PC-3 (cell line): ENCODE data around the gene GIPC1. TPM values are rescaled to one million over a fixed set of nuclear protein-coding genes. Genes with fewer than 3 reads are reported as not detected.

ENCODE experiments used
- ATAC-seq: fragments of 200-7000 bp; cut with Tn5 transposase; 2 replicates; pipeline ENCODE4 v1.9.1; 2020; ENCODE audit warnings: mild to moderate bottlenecking, moderate library complexity
- Bru-seq: library from RNA; stranded (reverse); fragments of 400-500 nt; gene quantifications from one replicate; lab custom pipeline; 2021; lab: Mats Ljungman, UMichigan
- BruChase-seq, 2 experiments: library from RNA; stranded (reverse); fragments of 400-500 nt; gene quantifications; one replicate each; lab custom pipeline; 2021; lab: Mats Ljungman, UMichigan
- BruUV-seq: library from RNA; stranded (reverse); fragments of 400-500 nt; replicated peaks from 2 replicates; lab custom pipeline; 2021; lab: Mats Ljungman, UMichigan
- CTCF ChIA-PET: fragments of 300-600 bp; sonication (Branson Sonifier 250); formaldehyde crosslinking; loops from one replicate; lab custom pipeline; 2022; ENCODE audit warnings: antibody characterized with exemption; lab: Charles Lee
- POLR2A ChIA-PET: fragments of 300-600 bp; sonication (Branson Sonifier 250); formaldehyde crosslinking; loops from one replicate; lab custom pipeline; 2022; ENCODE audit warnings: antibody characterized with exemption; ENCODE audit not compliant: unreplicated experiment; lab: Charles Lee
- DNase-seq: peaks from one replicate; pipeline ENCODE4 v3.0.0-alpha.2; 2015
- H2AFZ ChIP-seq: fragments of 300-600 bp; sonication (generic); 2 replicates; pipeline ENCODE4 v1.6.0; 2016; ENCODE audit warnings: antibody characterized with exemption, low read length
- H3F3A ChIP-seq: fragments of 300-600 bp; sonication (generic); one replicate; pipeline ENCODE4 v1.6.0; 2017; ENCODE audit warnings: antibody characterized with exemption, low read length, control low read depth, mild to moderate bottlenecking; ENCODE audit not compliant: unreplicated experiment
- H3K27ac ChIP-seq: fragments of 300-600 bp; sonication (generic); 2 replicates; pipeline ENCODE4 v1.5.1; 2016; ENCODE audit warnings: mild to moderate bottlenecking, low read length
- H3K27me3 ChIP-seq: fragments of 300-600 bp; sonication (generic); 2 replicates; pipeline ENCODE4 v1.6.1; 2016; ENCODE audit warnings: low read length, mixed read lengths
- H3K36me3 ChIP-seq: fragments of 300-600 bp; sonication (generic); 2 replicates; pipeline ENCODE4 v1.6.1; 2016; ENCODE audit warnings: low read depth, mixed run types, low read length, mixed read lengths
- H3K4me1 ChIP-seq: fragments of 300-600 bp; sonication (generic); 2 replicates; pipeline ENCODE4 v1.5.1; 2016; ENCODE audit warnings: low read length; ENCODE audit not compliant: insufficient read depth
- H3K4me2 ChIP-seq: fragments of 300-600 bp; sonication (generic); 2 replicates; pipeline ENCODE4 v1.6.0; 2016; ENCODE audit warnings: low read length
- H3K4me3 ChIP-seq: fragments of 300-600 bp; sonication (generic); 2 replicates; pipeline ENCODE4 v1.5.1; 2016; ENCODE audit warnings: mild to moderate bottlenecking, low read length, mixed read lengths
- H3K79me2 ChIP-seq: fragments of 300-600 bp; sonication (generic); 2 replicates; pipeline ENCODE4 v1.6.1; 2017; ENCODE audit warnings: low read length, mixed read lengths
- H3K9ac ChIP-seq: fragments of 300-600 bp; sonication (generic); 2 replicates; pipeline ENCODE4 v1.6.0; 2016; ENCODE audit warnings: mild to moderate bottlenecking, low read length
- H3K9me2 ChIP-seq: fragments of 300-600 bp; sonication (generic); replicated peaks from 2 replicates; pipeline ENCODE4 v1.6.1; 2016; ENCODE audit warnings: mixed run types, low read length, mixed read lengths
- H3K9me3 ChIP-seq: fragments of 300-600 bp; sonication (generic); 2 replicates; pipeline ENCODE4 v1.6.1; 2016; ENCODE audit warnings: low read length, mixed read lengths
- H4K20me1 ChIP-seq: fragments of 300-600 bp; sonication (generic); 2 replicates; pipeline ENCODE4 v1.6.1; 2016; ENCODE audit warnings: low read length, mixed read lengths
- CTCF ChIP-seq: fragments of 300-600 bp; sonication (generic); conservative IDR thresholded peaks from 2 replicates; pipeline ENCODE4 v1.5.1; 2017; ENCODE audit warnings: antibody characterized with exemption, low read depth, mild to moderate bottlenecking, low read length
- EZH2 ChIP-seq: fragments of 300-600 bp; sonication (generic); IDR thresholded peaks from one replicate; pipeline ENCODE4 v1.6.1; 2017; ENCODE audit warnings: antibody characterized with exemption, mild to moderate bottlenecking, low read length; ENCODE audit not compliant: unreplicated experiment
- EZH2phosphoT487 ChIP-seq: fragments of 300-600 bp; sonication (generic); IDR thresholded peaks from 2 replicates; pipeline ENCODE4 v1.6.1; 2018; ENCODE audit warnings: mild to moderate bottlenecking, antibody characterized with exemption, low read length, borderline replicate concordance
- intact Hi-C: fragments of 100-400 bp; cut with micrococcal nuclease; formaldehyde crosslinking; loops from 2 replicates; pipeline ENCODE4 v1.9.0; 2023
- long read RNA-seq: library from polyadenylated mRNA; unstranded; transcript quantifications from one replicate; pipeline ENCODE4 v2.0.0, GENCODE V29; 2021; ENCODE audit not compliant: unreplicated experiment
- total RNA-seq: library from RNA; depleted of rRNA; stranded (reverse); fragments of >200 nt; gene quantifications from 2 replicates; pipeline ENCODE4 v1.2.3, GENCODE V29; 2014; rRNA removed

The GIPC1 gene
- 538 and 671 TPM in 2 replicates for total RNA-seq
- Bru-seq, nascent RNA, result percentile 86 among the genes with signal in this experiment
- BruChase-seq, experiment 1, labeled RNA remaining after a 6-hour chase, result percentile 86 among the genes with signal in this experiment
- BruChase-seq, experiment 2, labeled RNA remaining after a 2-hour chase, result percentile 82 among the genes with signal in this experiment
- long read RNA-seq, transcript GIPC1-213 (7 exons, 1,068 nt), result minor isoform, 53 of 668 reads
- long read RNA-seq, transcript GIPC1-201 (7 exons, 1,782 nt), result minor isoform, 34 of 668 reads
- long read RNA-seq, transcript GIPC1-203 (9 exons, 1,926 nt), result minor isoform, 190 of 668 reads
- long read RNA-seq, transcript GIPC1-205 (8 exons, 1,386 nt), result major isoform, 241 of 668 reads
- long read RNA-seq, partial matches to known transcripts, result 29 of 668 reads
- long read RNA-seq, other reads (novel, unspliced or antisense), result 101 of 668 reads

GRCh38 chr19:14496029-14496833 lies at the start of gene GIPC1:
TSS of gene GIPC1 (minus strand) at chr19:14496127. CDS start at chr19:14482976, 13,151 bp downstream.
- Histone ChIP-seq H3K27ac (peak within 1 kb of the TSS; percentile 81), H4K20me1 (peaks cover 18% of the 10 kb centered on the region), H3K4me3 (peak within 1 kb of the TSS; percentile 93), H3K4me2 (peak within 1 kb of the TSS; percentile 97), H3F3A (peaks cover 5% of the 10 kb centered on the region), H3K4me1 (peaks cover 24% of the 10 kb centered on the region), H3K36me3 (peaks cover 11% of the 10 kb centered on the region; the same call in 1 of the 2 replicates), H3K9me2 (no peaks in the 10 kb centered on the region), H3K79me2 (peaks cover 45% of the 10 kb centered on the region), H3K9me3 (no peaks in the 10 kb centered on the region), H3K27me3 (no peaks in the 10 kb centered on the region), H2AFZ (peak within 1 kb of the TSS; percentile 75), H3K9ac (peak within 1 kb of the TSS; percentile 85)
- ChIA-PET CTCF (interaction anchor here (0.5 to 2.2 kb wide), 4 partner anchors 9 to 666 kb away, joined by 3 to 15 read pairs (median 4); no protein-coding TSS in a partner anchor), POLR2A (interaction anchor here (0.5 to 1.8 kb wide), 8 partner anchors 9 to 359 kb away, joined by 3 to 16 read pairs (median 6); partner anchors contain the start of gene DNAJB1)
- TF ChIP-seq EZH2 (no peak), CTCF (no peak), EZH2phosphoT487 (no peak)
- ATAC-seq, result peak; percentile 85
- intact Hi-C loops, result loop anchor here (1.0 to 2.0 kb wide), 3 partner anchors 10 to 33 kb away; partner anchors contain the start of genes PTGER1 and TECR
- DNase-seq, result peak; percentile 99
- BruUV-seq, result no TSS peak

GRCh38 chr19:14545716-14546082 lies 49.8 kb upstream of the GIPC1 start:
- H3K79me2 ChIP-seq, result peaks cover 66% of the 10 kb centered on the region

More at GRCh38 chr19:14545716-14546082, 49.8 kb upstream of the GIPC1 start:
- no peaks in the 10 kb centered on the region for H4K20me1 ChIP-seq
- peaks cover 9% of the 10 kb centered on the region for H3K4me1 ChIP-seq
- no TSS peak for BruUV-seq
- DNase-seq (no peak), ATAC-seq (no peak)
- POLR2A ChIA-PET, result no interaction called here
- no peak overlapping the region for H3K9ac ChIP-seq
- no peaks in the 10 kb centered on the region for H3K9me3 ChIP-seq
- CTCF ChIA-PET, result no interaction called here
- no peaks in the 10 kb centered on the region for H3F3A ChIP-seq
- H2AFZ ChIP-seq, result no peak overlapping the region
- no peaks in the 10 kb centered on the region for H3K27me3 ChIP-seq
- TF ChIP-seq CTCF, result no peak
- no peak for TF ChIP-seq EZH2phosphoT487
- TF ChIP-seq EZH2, result no peak
- H3K4me3 ChIP-seq, result no peak overlapping the region
- intact Hi-C loops, result no loop called here
- H3K36me3 ChIP-seq, result no peaks in the 10 kb centered on the region; the same call in 1 of the 2 replicates
- no peaks in the 10 kb centered on the region for H3K9me2 ChIP-seq
- H3K27ac ChIP-seq, result no peak overlapping the region
- H3K4me2 ChIP-seq, result no peak overlapping the region
